ENCODE measurements around the gene PDCD4.

- TF ChIP-seq POLR2A (IDR thresholded peaks at IDR 0.05) = no peak
- TF ChIP-seq CTCF (IDR thresholded peaks at IDR 0.05) = no peak
Measured at GRCh38 chr10:110863956-110864355, 7.8 kb upstream of the PDCD4 start.
